UCSD-AML1 (cell line): Measurements from ENCODE around the gene CYBC1.
"Not testable (repeated sequence)": the region's sequence is repeated elsewhere in the genome, so short reads cannot be mapped to it uniquely, and the experiment has no call there.

Experiments used
- DNase-seq: peaks from one replicate; lab custom pipeline; 2025; ENCODE audit not compliant: unreplicated experiment; lab: John Stamatoyannopoulos, UW

CYBC1 gene

GRCh38 chr17:82479602-82480001, 29.1 kb upstream of the CYBC1 start:
- DNase-seq = no peak

DNA sequence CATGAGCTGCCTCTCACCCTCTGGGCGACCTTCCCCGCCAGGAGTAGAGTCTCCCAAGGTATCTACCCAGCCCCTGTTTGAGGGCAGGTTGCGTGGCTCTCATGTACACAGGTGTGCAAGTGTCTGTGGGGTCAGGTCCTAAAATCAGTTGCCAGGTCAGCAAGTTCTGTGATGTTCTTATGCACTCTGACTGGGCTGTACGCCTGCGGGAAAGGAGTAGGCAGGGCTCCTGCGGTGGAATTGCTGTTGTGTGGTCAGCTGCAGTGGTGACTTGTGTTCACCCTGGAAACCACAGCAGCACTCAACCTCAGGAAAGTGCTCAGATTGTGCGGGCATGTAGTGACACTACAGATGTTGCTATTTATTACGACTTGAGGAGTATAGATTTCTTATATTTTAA, 27.4 kb upstream of the CYBC1 start:
- DNase-seq = no peak

- no peak for DNase-seq
Observed at GRCh38 chr17:82475458-82475857, 24.9 kb upstream of the CYBC1 start.

- DNase-seq = no peak
Observed at GRCh38 chr17:82474223-82475010, 23.9 kb upstream of the CYBC1 start.

DNA sequence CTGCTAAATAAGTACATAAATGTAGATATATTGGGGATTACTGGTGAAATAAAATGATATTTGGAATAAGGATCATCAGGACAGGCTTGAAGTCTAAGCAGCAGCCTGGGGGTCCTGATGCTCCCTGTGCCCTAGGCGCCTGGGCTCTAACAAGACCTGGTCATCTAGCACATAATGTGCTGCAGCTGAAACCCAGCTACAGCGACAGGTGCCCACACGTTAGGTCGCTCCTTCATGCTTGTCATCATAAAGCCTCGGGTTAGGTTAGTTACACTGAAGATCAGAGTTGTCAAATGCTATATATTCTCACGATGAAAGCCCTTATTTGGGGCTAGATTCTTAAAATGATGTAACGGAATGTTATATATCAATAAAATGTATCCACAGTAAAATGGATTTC, 19.5 kb upstream of the CYBC1 start:
- no peak for DNase-seq

DNA sequence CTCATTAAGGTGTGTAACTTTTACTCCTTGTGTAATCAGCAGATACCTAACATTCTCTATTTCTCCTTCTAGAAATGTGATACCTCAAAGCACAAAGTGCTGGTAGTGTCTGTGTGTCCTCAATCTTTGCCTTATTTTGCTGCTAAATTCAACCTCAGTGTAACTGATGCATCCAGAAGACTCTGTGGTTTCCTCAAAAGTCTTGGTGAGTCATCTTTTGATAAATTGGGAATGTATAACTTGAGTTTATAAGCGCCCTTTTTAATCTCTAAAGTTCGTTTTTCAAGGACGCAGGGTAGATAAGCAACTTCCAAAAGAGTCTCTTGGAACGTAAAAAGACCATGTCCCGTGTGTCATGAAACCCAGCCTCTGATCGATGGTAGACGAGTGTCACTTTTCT, 18.1 kb upstream of the CYBC1 start:
- DNase-seq = no peak

DNA sequence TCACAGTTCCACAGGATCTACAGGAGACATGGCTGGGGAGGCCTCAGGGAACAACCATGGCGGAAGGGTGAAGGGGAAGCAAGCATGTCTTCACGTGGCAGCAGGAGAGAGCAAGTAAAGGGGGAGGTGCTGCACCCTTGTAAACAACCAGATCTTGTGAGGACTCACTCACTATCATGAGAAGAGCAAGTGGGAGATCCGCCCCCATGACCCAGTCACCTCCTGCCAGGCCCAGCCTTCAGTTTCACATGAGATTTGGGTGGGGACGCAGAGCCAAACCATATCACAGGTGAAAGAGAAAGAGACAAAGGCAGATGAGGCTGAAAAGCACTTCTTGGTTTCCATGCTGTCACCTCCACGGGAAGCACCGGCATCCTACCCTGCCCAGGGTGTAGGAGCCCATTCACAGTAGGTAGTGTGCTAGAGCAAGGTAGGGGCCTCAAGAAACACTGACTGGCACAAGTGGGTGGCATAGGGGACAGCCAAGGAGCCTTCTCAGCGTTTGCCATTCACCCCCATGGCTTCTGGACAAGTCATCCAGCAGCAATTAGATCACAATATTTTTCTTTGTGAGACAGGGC, 14.6 kb upstream of the CYBC1 start:
- DNase-seq = no peak

DNA sequence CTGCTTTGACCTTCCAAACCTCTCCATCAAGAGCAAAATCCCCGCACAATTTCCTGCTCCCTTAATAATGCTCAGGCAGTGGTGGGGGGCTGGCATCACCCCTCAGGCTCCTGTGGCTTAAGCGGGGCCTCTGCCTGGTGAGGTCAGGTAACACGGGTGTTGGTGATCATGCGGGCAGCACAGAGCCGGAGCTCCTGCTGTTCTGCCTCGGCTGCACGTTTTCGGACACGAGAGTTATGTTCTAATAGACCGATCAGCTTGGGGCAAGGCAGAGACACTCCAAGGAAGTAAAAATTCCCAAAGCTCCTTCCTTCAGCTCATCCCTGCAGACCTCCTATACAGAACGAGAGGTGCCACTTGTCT, 14.0 kb upstream of the CYBC1 start:
- DNase-seq = no peak

DNA sequence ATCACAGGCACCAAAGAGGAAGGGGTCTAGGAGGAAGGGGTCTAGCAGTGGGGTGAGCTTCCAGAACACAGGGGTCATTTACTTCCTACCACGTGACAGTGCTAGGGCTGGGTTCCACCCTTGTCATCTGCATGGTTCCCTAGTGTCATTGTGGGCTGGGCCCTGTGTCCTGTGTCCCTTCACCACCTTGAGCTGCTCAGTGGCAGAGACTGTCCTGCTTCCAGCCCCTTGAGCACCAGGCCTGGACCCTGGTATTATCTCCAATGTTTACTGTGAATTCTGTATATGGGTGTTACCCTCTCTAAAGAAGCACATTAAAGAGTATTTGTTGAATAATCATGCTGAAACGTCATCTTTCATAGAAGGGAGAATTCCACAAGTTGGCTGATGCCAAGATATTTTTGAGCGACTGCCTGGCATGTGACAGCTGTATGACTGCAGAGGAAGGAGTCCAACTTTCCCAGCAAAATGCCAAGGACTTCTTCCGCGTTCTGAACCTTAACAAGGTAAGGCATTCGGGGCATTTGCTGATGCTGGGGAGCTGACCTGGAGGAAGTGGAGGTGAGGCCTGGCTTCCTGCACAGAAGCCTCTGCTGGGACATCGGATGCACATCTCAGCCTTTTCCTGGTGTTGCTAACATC, 13.5 kb upstream of the CYBC1 start:
- no peak for DNase-seq

- DNase-seq = no peak
Observed at GRCh38 chr17:82463391-82463790, 12.8 kb upstream of the CYBC1 start.

DNA sequence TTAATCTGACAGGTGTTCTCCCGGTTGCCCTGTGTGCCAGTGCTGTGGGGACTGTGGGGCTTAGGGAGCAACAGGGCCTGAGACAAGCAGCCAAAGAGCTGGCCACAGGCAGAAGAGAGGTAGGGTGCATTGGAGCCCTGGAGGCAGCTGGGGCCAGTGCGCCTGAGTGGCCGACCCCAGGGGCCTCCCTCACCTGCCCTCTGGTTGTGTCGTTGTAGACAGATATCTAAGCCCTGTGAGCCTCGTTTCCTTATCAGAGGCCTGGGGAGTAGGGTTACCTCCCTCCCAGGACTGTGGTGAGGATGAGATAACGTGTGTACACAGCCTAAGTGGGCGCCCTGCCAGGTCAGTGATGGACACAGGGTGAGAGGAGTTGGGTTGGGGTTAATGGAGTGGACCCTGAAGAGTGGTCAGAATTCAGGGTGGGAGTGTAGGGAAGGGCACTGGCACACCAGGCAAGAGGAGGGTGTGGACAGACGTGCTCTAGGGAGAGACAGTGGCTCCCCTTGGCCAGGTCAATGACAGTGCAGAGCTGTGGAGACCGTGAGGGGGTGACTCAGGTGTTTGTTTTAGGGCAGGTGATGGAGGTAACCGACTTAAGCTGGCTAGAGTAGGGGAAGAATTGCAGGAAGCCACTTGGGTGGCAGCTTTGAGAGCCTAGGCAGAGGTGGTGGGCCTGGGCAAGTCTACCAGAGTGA, 11.4 kb upstream of the CYBC1 start:
- no peak for DNase-seq

DNA sequence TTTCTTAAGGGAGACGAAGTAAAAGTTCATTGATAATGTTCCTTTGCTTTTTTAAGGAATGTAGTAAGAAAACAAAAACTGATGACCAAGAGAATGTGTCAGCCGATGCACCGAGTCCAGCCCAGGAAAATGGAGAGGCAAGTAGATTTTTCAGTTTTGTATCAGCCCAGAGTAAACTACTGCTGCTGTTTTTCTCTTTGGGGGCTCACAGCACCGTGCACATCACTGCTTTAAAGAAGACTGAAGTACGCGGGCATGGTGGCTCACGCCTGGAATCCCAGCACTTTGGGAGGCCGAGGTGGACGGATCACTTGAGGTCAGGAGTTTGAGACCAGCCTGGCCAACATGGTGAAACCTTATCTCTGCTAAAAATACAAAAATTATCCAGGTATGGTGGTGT, 9.4 kb upstream of the CYBC1 start:
- not testable (repeated sequence) for DNase-seq

GRCh38 chr17:82458885-82459424, 8.4 kb upstream of the CYBC1 start:
- peak; percentile 59 for DNase-seq

- DNase-seq = peak; percentile 97
Observed at GRCh38 chr17:82458179-82458884, 7.8 kb upstream of the CYBC1 start, which contains the start of gene NARF. Gene NARF (plus strand): TSS chr17:82458741. CDS start chr17:82458804, 63 bp downstream.

GRCh38 chr17:82457929-82458178, 7.3 kb upstream of the CYBC1 start:
- DNase-seq = no peak

DNA sequence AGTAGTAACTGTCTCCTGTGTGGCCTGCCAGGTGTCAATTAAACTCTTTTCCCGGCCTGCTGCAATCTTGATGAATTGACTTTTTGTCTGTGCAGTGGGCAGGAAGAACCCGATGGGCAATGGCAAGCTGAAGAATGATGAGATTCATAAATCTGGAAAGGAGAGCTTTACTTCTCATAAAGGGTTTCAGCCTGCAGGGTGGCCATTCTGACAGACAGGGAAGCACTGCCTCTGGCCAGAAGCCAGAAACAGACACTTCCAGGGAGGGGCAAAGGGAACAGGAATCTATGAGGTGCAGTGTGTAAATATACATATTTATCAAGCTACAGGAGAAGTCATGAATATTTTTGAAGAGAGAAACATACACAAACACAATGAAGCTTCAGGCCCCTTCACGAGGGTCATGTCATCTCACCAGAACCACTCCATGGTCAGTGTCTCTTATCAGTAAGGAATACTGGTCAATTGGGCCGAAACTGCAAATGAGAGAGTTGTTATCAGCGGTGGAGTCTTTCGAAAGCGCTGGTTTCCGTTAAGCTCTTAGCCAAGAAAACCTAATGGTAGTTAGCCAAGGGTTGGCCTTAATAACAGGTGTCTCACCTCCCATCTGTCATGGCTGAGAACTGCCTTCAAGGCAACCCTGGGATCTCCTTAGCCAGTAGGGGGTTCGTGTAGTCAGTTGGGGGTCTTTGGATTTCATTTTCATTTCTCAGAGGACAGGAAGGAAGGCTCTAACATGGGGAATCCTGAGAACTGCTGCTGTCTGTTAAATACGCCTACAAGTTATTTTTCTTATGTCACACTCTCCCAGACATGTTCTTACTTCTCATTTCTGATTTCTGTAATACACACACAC, 6.7 kb upstream of the CYBC1 start:
- no peak for DNase-seq

DNA sequence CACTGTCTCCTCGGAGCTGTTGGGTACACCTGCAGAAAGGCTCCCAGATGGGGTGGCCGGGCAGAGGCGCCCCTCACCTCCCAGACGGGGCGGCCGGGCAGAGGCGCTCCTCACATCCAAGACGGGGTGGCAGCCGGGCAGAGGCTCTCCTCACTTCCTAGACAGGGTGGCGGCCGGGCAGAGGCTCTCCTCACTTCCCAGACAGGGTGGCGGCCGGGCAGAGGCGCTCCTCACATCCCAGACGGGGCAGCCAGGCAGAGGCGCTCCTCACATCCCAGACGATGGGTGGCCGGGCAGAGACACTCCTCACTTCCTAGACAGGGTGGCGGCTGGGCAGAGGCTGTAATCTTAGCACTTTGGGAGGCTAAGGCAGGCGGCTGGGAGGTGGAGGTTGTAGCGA, 3.2 kb upstream of the CYBC1 start:
- DNase-seq = not testable (repeated sequence)

GRCh38 chr17:82453151-82453550, 2.6 kb upstream of the CYBC1 start:
- not testable (repeated sequence) for DNase-seq

DNA sequence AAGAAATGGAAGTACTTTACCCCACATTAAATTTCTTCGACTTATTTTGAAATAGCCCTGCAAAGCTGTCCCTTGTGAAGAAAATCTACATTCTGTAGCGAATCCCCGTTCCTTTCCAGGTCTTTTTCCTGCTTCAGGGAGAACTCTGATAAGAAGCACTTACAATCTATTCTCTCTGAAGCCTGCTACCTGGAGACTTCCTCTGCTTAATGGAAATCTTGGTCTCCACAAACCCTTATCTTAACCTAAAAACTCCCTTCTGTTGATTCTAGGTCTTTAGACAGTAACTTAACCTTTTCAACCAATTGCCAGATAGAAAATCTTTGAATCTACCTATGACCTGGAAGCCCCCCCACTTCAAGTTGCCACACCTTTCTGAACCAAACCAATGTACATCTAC, 1.6 kb upstream of the CYBC1 start:
- no peak for DNase-seq

DNA sequence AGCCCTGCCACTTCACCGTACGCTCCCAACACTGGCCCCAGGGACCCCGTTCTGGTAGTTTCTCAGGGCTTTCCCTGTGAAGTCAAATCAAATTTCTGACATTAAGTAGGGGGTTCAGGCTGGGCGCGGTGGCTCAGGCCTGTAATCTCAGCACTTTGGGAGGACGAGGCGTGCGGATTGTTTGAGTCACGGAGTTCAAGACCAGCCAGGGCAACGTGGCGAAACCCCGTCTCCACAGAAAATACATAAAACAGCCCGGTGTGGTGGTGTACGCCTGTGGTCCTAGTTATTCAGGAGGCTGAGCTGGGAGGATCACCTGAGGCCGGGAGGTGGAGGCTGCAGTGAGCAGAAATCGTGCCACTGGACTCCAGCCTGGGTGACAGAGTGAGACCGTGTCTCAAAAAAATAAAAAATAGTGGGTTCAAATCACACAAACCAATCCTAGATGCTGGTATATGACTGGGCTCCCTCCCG, 632 bp downstream of the CYBC1 start:
- DNase-seq = no peak
